GM18505 (cell line): ENCODE data around the gene WDR90.

Source experiments
- ATAC-seq: cut with Tn5 transposase; IDR thresholded peaks from one replicate; pipeline ENCODE4 v1.9.1; 2021; ENCODE audit not compliant: unreplicated experiment
- POLR2A ChIP-seq: IDR thresholded peaks from 4 replicates; pipeline ENCODE4 v1.6.1; 2011; ENCODE audit warnings: borderline replicate concordance; ENCODE audit not compliant: insufficient read depth, insufficient read length; ENCODE audit errors: extremely low read depth

WDR90 gene

GRCh38 chr16:693766-694165, 44.6 kb downstream of the WDR90 start:
- TF ChIP-seq POLR2A = no peak
- ATAC-seq = no peak

DNA sequence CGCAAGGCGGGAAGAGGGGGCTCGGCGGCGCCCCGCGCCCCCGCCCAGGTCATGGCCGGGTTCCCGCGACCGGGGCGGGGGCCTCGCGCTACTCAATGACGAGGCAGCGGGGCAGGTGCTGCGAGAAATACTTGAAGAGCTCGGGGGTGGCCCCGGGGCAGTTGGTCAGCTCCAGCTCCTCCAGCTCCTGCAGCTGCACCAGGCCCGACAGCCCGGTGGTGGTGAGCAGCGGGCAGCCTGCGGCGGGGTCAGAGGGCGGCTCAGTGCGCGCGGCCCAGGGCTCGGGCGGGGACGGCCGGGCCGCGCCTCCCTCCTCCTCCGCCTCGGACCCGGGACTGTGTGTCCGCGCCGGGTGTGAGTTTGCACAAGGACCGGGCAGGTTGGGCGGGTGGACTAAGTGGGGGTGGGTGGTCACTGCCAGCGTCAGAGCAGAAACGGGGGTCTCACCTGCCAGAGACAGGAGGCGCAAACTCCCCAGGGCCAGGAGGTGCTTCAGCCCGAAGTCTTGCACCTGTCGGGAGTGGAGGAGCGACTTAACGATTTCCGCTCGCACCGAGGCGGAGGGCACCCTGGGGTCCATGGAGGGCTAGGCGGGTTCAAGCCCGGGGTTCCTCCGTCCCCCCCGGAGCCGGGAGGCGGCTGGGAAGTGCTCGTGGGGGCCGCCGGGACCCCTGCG, 45.2 kb downstream of the WDR90 start:
- no peak for ATAC-seq
- no peak for TF ChIP-seq POLR2A

DNA sequence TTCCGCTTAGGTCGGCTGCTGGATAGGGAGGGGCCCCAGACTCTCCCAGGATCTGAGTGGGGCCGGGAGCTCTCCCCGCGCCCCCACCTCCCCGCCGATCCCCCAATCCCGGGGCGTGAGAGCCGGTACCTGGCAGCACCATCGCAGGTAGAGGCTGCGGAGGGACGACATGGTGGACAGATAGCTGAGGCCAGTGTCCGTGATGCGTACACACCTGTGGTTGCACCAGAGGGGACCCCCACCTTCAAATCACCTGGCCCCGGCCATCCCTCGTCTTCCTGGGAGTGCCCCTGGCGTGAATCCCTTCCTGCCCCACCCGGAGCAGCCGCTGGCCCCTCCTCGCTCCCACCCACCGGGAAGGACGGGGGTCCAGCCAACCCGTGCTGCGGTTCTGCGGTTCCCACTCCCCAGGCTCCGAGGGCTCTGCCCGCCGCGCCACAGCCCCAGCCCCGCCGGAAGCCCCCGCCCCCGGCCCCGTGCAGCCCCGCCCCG, 45.7 kb downstream of the WDR90 start:
- no peak for ATAC-seq

DNA sequence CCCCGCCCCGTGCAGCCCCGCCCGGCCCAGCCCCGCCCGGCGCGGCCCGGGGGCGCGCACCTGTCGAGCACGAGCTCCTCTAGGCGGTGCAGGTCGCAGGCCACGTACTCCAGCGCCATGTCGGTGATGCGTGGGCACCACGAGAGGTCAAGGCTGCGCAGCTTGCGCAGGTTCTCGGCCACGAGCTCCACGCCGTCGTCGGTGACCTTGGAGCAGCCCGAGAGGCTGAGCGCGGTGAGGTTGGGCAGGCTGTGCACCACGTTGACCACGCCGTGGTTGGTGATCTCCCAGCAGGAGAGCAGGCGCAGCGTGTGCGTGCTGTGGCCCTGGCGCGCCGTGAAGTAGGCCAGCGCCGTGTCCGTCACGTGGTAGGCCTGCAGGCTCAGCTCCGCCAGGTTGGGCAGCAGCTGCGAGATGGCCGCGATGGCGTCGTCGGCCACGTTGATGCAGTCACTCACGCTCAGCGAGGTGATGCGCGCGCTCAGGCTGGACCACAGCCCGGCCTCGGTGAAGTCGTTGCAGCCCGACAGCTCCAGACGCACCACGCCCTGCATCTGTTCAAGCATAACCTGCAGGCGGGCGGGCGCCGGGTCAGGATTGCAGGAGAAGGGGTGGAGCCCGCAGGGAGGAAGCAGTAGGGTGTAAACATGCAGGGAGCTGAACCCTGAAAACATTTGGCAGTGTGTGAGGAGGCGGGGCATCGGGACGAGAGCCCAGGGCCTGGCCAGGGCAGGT, 46.4 kb downstream of the WDR90 start:
- TF ChIP-seq POLR2A = no peak
- ATAC-seq = no peak

More for the DNA sequence above, 45.7 kb downstream of the WDR90 start:
- TF ChIP-seq POLR2A = no peak

DNA sequence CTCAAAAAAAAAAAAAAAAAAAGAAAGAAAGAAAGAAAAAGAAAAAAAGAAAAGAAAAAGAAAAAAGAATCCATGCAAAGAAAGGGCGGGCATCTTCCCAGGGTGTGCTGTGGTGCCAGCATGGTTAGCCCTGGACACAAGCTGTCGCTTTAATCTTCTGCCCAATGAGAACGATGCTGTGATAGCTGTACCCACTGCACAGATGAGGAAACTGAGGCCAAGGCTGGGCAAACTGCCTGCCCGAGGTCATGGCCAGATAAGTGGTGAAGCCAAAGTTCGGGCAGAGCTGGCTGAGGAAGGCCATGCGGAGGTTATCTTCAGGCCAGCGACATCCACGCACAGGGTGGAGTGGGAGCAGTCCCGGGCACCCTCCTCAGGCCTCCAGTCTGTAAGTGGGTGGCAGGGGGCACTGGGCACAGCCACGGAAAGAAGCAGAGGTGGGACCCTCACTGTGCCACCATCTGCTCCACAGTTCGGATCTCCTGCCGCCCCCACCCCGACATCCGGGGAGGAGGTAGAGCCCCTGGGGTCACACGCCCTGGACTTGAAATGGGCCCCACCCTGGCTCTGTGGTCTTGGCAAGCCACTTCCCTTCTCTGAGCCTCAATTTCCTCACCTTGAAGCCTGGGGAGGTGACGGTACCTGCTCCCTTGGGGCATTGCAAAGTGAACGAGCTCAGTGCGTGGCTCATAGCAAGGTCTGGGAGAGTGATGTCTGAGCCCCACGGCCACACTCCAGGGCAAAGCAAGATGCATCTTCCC, 49.9 kb downstream of the WDR90 start:
- ATAC-seq = no peak

DNA sequence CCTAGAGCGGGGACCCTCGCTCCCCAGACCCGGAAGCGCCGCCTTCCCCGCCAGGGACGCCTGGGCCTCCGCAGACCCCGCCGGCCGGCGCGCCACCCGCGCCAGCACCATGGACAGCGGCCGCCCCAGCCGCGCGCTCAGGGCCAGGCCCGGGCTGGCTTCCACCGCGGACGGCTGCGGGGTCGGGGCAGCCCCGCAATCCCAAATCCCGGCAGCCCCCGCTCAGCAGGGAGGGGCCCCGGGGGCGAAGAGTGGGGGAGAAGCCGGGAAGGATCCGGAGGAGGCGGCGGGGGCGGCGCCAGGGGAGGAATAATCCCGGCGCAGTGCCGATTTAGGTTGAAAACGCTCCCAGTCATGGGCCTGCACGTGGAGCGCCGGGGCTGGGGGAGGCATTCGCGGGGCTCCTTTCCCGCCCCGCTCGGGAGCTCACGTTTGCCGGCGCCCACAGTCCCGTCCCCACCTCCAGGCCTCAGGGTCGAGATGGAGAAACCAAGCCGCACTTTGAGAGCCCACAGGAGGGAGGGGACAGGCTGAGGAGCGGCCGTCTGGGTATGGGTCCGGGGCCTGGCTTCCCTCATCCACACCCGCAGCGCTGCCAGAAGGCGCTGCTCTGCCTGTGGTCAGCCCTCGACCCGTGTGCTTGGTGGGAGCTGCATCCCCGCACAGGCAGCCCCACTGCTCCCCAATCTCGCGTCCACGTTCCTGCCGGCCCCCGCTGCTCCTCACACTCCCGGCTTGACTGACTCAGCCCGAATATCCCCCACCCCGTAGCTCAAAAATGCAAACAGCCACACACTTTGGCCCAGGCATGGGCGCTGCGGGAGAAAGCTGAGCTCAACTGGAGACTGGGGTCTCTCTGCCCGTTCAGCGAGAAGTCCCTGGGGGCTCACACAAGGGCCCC, 51.8 kb downstream of the WDR90 start:
- ATAC-seq = no peak
- TF ChIP-seq POLR2A = no peak

More for the DNA sequence above, 49.9 kb downstream of the WDR90 start:
- no peak for TF ChIP-seq POLR2A

DNA sequence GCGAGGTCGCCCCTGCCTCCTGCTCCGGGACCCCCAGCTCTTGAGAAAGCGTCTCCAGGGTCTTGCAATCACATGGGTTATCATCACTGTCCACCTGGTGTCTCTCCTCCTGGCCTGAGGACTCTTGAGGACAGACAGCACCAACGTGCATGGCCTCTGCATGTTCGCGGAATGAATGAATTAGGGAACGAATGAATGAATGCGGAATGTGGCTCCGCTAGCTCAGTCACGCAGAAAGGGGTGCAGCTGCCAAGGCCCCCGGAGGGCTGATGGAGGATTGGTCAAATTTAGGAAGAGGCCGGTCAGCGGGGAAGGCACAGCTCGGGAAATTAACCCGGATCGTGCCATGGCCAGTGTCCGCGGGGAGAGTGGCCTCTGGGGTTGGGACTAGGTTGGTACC, 53.2 kb downstream of the WDR90 start:
- no peak for TF ChIP-seq POLR2A
- ATAC-seq = no peak

DNA sequence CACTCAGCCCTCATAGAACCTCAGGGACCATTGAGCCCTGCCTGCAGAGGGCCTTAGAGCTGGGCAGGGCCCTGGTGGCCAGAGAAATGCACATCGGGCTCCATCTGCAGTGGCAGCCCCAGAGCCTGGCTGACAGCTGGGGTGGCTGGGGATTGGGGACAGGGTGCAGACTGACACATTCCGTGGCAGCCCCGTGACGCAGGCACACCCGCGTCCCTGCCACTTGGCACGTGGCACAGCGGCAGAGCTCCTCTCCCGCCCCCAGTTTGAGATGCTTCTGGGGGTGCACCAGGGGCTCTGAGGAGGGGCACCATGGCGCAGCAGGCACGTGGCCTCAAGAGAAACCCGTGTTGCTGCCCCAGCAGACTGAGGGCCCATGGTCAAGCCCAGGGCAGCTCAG, 54.2 kb downstream of the WDR90 start:
- no peak for ATAC-seq
- no peak for TF ChIP-seq POLR2A

GRCh38 chr16:704047-704446, 54.9 kb downstream of the WDR90 start:
- ATAC-seq = no peak
- no peak for TF ChIP-seq POLR2A

DNA sequence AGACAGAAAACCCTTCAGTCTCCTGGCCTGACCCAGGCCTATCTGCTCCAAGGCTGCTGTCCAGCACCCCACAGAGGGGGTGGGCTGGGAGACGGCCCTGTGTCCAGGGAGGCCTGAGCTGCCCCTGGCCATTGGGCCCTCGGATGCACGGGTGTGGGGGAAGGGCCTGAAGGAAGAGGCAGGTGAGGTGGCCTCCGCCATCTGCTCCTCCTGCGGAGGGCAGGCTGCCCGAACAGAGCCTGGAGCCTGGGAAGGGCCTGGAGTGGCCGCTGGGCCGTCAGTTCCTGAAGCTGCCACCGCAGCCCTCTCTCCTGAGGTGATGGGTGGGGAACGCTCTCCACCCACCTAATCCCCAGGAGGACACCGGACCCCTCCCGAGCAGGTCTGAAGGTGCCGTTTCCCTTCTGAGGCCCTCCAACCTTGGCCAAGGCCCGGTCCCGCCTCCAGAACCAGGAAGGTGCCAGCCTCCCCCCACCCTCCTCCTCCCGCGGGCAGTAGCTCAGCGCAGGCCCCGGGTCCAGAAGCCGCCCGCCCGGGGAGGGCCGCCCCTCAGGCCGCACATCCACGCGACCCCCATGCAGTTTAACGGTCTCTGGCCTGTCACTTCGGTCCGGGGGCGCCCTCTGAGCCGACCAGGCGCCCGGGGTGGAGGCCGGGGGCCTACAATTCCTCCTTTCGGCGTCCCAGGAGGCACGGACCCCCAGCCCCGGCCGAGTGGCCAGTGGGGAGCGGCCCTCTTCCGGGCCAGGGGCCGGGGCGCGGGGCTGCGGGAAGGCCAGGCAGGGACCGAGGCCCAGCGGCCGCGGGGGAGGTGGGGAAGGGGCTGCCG, 55.6 kb downstream of the WDR90 start:
- no peak for ATAC-seq

DNA sequence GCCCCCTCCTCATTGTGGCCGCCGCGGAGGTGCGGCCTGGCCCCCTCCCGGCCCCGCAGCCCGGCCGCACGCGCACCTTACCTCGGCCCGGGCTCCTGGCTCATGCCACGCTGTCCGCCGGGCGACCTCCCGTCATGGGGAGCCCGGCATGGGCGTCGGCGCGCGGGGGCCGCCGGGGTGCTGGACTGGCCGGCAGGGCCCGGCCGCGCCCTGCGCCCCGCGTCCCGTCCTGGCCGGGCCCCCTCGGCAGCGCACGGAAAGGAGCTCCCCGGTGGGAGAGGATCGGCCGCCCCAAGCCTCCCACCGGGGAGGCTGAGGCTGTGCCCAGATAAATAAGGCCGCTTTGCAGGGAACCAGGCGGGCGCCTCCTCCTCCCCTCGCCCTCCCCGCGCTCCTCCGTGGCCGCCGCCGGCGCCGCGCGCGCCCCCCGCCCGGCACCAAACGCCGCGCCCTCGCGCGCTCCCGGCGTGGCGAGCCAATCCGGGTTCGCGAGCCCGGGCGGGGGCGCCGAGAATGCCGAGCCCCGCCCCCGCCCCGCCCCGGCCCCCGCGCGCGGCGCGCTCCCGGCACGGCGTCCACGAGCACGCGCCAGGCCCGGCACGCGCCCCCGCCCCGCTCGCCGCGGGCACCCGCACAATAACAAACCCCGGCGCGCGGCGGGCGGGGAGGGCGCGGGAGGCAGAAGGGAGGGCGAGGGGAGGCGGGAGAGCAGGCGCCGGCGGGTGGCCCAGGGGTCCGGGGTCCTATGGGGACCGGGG, 56.4 kb downstream of the WDR90 start, which contains the start of gene FBXL16:
Gene FBXL16, minus strand, starts transcription at position 371 of the 758 bp plus-strand sequence. CDS start 8,396 bp downstream, outside the sequence.
- no peak for ATAC-seq

More for the DNA sequence above, 55.6 kb downstream of the WDR90 start:
- TF ChIP-seq POLR2A = no peak

More for the DNA sequence above, 56.4 kb downstream of the WDR90 start, which contains the start of gene FBXL16:
- TF ChIP-seq POLR2A = no peak
